ENCODE results near the gene VSX1.

Gene VSX1

DNA sequence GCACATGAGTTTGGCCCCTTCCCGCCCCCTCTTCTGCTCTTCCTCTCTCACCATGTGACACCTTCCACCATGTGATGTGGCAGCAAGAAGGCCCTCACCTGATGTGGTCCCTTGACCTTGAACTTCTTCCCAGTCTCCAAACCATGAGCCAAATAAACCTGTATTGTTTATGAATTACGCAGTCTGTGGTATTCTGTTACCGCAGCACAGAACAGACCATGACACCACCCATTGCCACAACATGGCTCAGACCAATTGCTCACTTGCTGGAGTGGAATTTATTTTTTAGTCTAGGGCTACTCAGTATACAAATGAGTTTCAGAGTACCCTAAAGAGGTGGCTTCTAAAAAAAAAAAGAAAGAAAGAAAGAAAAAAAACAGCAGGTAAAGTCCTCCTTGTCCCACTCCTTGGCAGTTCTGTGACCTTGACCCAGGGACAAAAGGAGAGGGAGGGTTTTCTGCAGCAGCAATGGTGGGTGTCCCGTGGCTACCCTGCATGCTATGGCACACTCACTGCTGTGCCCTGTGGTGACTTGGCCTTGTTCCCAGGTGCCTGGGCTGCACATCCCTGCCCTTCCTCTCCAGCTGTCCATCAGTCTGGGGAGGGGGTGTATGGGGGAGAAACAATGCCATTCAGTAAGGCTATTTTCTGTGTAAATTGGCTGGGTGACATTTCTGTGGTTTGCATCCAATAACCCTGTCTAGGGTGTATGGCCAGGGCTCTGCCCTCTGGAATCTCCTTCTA lies 5.4 kb upstream of the VSX1 start:
- DNase-seq (ENCODE audit: low spot score): no peak

DNA sequence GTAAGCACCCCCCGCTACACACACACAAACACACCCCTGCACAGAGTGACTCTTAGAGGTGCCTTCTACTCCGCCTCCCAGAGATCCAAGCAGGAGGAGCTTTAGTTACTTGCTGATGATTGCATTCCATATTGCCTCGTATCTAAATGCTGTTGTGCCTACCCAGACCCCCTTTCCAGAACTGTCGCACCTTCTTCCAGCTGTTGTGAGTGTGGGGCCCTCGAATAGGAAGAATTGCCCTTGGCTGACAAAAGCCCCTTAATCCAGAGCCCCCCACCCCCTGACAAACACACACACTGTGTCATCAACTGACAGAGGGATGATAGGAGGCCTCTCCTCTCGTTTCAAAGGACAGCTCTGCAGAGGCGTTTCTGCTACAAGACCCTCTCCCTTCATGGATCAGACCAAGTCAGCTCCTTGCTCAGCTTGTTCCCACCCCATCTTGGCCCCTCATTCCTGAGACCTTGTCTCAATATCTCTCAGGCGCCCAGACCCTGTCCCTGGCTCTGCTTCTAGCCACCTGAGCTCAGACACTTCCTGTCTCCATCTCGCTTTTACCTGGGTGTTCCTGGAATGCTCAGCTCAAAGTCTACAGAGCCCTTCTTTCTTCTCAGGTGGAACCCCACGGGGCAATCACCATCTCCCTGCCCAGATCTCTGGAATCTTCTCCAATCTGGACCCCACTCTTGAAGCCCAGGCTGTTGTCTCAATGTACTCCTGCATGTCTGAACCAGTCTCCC lies 4.0 kb upstream of the VSX1 start:
- no peak for DNase-seq (ENCODE audit: low spot score)

DNA sequence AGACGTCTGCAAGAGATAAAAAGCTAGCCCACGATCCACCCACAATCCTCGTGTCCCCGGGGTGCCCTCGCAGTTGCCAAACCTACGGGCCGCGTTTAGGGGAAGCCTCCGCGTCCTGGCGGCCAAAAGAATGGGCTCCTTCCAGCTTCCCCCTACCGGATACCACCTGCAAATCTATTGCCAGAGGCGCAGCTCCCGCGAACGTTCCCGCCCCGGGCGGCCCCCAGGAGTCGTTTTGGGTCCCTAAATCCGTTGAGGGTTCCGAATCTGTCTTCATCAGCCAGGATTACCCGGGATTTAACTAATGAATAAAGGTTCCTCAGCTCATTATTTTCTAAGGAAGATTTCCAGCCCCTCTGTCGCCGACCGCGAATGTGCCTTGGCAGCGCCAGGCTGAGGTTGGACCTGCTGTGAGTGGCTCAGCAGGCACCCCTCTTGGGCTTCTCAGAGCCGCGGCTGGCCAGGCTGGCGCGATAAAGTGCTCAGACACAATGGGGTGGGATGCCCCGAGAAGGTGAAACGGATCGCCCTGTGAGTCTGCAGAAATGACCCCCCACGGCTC lies 2.8 kb upstream of the VSX1 start:
- no peak for DNase-seq (ENCODE audit: low spot score)

DNA sequence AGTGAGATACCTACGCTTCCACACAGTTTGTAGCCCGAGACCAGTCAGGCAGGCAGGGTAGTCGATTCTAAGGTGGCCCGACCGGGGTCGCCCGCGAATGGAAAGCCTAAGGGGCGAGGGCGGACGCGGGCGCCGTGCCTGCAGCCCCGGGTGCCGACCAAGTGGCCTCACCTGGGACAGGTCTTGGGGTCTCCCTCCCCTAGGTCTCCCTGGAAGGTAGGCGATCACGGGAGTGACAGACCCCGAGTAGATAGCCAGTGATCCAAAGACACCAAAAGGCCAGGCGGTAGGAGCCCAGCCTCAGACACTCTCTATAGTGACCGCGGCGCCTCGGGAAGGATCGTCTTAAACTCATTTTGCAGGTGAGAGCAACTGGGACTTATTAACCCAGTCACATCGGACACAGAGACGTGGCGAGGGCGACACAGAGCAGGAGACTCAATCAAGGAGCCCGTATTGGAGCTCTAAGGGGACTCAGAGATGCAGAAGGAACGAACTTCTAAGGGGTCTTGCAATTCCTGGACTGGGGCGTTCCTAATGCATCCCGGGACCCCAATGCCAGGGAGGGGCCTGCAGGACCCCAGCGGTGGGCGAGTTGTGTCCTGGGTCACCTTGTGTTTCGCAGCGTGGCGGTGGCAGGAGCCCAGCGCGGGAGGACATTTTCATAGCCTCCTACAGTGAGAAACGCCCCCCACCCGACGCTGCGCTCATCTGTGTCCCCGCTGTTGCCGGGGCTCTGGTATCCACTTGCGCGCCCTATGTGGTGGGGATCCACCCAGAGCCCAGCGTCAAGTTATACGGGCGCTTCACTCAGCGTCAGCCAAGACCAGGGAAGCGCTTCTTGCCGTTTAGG lies 2.1 kb upstream of the VSX1 start:
- DNase-seq (ENCODE audit: low spot score): no peak

DNA sequence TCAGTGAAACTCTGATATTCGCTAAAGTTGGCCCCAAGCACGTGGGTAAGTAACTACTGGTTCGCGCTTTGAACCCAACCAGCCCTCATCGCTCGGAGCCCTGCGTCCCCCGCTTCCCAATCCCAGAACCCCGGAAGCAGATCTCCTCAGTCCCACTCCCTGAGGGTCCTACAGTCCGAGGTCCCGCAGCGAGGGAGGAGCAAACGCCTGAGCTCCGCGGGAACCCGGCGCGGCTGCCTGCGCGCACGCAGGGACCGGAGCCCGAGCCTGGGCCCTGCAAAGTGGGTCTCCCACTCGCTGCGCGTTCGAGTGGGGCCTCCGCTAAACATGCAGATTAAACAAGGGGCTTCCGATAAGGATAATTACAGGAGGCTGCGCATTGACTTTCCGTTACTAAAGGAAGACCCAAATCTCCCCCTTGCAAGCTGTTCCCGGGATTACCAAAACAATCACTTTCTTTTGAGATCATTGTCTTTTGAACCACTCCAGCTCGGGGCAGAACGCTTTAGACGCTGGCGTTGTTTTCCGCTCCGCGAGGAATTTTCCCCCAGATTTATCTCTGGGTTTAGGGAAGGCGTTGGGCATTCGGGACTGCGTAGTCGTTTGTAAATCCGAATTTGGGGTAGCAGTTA lies 1.3 kb upstream of the VSX1 start:
- DNase-seq (ENCODE audit: low spot score): no peak

DNA sequence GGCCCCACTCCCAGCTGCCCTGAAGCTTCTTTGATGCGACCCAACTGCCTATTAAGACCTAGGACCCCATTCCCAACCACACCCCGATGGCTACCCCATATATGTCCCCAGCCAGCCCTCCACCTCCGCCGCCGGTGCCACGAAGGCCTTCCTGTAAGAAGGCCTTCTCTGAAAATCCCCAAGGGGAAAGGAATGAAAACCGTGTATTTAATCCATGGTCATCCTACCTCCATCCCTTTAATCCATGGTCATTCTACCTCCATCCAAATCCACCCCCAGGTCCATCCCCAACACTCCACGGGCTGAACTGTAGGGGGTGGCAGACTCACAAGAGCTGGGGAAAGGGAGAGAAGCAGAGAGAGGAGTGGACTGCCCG lies 545 bp upstream of the VSX1 start:
- no peak for DNase-seq (ENCODE audit: low spot score)

DNA sequence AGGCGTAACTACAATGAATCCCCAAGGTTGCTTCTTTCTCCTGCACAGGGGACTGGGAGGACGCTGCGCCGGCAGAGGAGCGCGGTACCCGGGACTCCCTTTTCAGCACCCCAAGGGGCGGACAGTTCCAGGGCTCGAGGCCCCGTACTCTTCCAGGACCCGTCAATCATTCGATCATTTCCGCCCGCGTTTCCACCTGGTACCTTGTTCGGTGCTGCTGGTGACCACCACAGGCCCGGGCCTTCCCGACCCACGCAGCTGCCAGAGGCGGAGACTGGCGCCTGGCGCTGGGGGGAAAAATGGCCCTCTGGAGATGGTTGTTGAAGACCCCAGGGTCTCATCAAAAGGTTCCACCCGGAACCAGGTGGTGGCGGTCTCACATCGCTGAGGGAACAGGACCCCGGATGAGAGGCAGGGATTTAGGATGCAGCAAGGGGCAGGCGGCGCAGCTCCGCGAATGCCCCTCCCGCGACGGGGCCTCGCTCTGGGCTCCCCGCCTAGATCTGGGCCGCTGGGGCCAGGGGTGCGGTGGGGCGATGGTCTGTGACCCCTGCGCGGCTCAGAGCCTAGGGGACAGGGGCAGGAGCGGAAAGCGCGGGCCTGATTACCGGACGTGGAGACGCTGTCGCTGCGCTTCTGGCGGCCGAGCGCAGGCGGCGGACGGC lies 744 bp downstream of the VSX1 start:
- no peak for DNase-seq (ENCODE audit: low spot score)

DNA sequence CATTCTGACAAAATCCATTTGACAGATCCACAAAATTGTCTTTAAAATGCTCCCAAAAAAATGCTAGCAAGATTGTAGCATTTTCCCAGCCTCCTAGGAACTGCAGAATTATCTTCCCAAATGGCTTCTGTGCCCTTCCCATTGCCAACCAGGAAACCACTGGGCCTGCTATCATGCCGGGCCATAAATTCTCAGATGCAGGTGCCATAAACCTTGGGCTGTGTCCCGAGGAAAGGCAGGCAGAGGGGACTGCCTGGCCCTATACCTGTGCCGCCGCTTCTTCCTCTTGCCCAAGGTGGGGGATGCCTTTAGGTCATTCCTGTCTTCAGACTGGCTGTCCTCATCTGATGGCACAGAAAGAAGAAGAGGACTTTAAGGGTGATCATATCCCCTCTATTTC lies 2.8 kb downstream of the VSX1 start:
- DNase-seq (ENCODE audit: low spot score): no peak

DNA sequence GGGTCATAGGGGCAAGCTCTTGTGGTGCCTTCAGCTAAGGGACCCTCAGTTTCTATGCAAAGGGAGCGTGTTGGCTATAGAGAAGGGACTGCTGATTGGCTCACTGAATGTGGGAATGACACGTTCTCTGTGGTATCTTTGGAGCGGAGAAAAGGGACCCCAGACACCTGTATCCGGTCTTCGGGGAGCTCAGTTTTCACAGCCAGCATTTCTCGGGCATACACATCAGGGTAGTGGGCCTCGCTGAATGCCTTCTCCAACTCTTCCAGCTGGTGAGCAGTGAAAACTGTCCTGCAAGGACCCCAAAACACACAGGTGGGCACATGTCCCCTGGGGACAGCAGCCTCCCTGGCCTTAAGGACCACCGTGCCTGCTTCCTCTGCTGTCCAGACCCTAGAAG lies 3.3 kb downstream of the VSX1 start:
- DNase-seq (ENCODE audit: low spot score): no peak

DNA sequence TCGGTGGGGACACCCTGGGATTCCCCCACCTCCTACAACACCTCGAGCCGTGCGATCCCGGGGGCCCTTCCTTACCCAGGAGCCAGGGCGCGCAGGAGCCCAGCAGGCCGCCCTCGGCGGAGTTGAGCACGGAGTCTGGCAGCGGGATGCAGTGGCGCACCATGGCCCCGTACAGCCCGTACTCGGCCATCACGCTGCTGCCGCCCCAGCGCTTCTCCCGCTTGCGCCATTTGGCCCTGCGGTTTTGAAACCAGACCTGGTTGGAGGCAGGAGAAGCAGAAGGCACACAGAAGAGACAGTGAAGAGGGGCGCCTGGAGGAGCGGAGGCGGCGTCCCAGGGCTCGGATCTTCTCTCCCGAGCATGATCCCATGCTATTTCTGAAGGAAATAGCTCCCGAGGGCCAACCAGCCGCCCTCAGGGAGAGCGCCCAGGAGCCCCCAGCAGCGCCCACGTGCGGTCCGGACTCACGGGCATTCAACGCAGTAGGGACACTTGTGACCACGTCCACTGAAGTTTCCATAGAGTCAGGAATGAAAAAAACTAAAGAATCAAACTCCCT lies 4.3 kb downstream of the VSX1 start:
- DNase-seq (ENCODE audit: low spot score): peak; percentile 34

DNA sequence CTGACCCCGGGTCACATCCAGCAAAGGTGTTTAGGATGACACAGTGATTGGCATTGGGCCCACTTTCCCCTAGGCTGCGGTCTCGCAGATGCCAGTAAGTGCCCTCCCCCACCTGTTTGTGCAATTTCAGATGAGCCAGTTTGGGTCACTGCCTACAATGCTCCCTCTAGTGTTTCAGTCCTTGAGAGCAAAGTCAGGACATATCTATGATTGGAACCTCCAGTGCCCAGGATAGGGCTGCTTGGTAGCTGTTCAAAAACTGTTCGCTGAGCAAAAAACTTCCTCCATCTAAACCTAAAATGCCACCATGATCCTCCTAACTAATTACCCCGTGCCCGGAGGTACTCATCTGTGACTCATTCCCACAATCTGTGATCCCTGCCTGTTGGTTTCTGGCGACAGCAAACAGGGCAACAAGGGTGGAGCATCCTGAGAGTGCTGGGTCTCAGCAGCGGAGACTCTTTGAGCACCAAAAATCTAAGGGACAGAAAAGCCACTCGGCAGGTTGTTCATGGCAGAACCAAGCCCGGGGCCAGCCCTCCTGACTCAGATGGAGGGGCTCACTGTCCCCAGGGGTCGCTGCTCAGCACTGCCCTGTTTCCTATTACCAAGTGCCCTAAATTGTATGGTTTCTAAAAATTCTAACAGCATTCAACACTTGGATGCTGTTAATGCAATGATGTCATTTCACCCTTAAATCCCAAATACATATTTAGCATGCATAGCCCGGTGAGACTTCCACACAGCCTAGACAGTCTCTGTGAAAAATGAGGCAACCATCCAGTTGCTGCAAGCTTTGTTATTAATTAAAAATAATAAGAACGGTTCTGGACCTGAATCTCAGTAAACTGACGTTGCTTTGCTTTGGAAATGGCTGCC lies 5.0 kb downstream of the VSX1 start:
- peak; percentile 52 for DNase-seq (ENCODE audit: low spot score)

DNA sequence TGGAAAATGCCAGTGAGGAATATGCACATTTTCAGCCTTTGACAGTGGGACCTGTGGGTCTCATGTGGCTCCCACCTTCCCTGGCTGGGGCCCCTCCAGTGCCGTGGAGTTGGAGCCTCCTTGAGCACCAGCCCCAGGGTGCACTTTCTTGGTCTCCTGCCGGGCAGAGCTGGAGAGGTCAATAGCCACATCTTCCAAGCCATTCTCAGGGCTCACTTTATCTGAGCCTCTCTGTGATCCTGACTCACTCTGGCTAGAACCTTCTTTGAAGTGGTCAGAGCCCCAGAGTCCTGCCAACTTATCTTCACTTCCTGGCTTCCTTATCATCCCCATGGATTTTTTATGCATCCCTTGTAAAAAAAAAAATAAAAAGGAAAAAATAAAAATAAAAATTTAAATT lies 5.7 kb downstream of the VSX1 start:
- no peak for DNase-seq (ENCODE audit: low spot score)

DNA sequence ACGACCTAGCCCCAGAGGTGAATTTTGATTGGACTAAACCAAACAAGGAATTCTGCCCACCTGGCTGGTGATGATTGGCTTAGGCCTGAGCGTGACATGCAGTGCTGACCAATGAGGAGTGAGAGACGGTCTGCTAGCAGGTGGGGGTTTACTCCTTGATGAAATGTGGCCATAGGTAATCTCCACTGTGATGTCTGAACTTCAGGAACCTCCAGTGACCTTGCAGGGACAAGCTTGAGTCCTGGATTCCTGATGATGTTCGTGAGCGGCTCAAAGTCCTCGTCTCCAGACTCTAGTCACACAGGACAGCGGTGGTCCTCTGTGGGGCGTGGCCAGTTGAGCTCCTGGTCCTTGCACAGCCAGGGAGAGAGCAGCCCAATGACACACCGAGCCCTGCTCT lies 8.4 kb downstream of the VSX1 start:
- no peak for DNase-seq (ENCODE audit: low spot score)

DNA sequence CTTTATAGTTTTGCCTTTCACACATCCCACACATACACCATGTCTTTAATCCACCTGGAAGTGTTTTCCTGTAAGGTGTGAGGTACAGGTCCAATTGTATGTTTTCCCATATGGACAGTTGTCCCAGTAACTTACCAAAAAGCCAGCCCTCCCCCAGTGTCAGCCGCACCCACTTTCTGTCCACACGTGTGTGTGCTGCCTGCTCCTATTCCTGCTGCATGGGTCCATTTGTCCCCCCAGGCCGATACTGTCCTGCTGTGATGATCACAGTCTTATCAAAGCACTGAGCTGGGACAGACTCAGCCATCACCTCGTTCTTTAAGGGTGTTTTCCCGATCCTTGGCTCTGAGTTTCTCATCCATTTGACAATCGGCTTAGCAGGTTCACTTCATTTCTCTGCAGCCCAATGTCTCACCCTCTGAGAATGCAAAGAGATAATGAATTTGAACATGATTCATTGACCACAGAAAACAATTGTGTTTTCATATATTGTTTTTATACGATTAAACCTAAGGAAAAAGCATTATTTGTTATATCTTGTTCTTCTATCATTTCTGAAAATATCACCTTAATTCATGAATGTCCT lies 9.6 kb downstream of the VSX1 start:
- DNase-seq (ENCODE audit: low spot score): no peak

DNA sequence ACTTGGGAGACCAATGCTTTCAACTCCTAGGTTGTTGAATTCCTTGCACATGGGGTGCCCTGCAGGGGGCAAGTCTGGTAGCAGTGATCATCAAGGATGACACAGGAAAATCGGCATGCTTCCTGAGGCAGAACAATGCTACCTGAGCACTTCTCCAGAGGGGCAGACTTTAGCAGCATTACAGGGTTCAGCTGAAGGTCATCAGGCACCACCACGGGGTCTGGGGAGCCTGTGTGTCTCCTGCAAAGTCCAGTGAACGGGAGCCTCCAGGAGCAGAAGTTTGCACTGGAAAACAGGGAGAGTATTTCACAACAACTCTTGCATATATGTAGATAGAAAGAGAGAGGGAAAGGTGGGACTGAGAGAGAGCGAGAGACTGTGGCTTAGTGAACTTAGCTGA lies 10.2 kb downstream of the VSX1 start:
- no peak for DNase-seq (ENCODE audit: low spot score)

DNA sequence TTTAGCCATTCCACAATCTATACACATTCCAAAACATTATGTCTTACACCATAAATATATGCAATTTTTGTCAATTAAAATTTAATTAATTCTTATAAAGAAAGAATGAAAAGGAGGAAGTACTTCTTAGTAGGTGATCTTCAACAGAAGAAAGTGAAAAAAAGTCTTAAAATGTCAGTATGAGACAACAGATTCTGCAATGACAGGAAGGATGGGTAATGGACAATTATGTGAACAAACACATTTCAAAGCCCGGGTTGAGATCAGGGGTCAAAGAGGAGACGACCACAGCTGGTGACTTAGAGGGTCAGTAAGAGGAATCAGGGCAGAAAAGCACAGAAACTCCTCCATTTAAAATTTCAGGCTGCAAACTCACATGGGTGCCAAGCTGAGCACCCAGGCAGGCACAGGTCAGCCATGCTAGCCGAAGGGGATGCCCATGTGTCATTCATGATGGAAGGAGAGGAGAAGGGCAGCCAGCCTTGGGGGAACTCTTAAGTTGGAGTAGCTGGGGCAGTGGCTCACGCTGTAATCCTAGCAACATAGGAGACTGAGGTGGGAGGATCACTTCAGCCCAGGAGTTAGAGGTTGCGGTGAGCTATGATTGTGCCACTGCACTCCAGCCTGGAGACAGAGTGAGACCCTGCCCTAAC lies 11.0 kb downstream of the VSX1 start:
- DNase-seq (ENCODE audit: low spot score): no peak

DNA sequence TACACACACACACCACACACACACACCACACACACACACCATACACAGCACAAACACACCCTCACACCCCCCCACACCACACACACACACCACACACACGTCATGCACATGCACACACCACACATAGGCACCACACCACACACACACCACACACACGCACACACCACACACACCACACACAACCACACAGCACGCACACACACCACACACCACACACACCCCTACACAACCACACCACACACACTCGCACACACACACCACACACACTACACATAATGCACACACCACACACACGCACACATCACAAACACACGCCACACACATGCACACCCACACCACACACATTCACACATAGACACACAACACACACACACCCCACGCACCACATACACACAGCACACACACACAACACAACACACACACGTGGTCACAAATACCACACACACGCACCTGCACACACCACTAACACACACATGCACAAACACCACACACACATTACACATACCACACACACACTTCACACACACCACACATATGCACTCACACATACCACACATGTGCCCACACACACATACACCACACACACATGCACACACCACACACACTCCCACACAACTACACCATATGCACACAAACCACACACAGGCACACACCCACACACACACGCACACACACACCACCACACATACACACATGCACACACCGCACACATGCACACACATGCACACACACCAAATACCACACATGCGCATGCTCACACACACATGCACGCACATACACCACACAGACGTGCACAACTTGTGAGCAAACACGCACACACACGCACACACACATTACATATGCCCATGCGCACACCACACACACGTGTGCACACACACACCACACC lies 14.6 kb downstream of the VSX1 start:
- no peak for DNase-seq (ENCODE audit: low spot score)

DNA sequence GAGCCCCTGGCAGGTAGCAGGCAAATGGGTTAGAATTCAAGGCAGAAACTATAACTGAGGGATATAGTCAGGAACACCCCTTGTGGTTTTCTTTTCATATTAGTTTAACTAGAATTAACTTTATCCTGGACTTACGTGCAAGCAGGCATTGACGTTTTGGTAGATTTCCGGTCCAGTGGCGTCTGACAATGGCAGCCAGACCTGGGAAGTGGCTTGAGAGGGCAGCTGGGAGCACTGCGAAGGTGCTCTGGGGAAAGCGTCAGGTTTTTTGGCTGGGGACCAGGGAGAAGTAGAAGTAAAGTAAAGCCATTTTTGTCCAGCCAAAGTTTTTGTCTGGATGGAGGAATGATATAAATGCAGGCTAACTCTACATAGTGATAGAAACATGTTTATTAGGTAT lies 15.6 kb downstream of the VSX1 start:
- DNase-seq (ENCODE audit: low spot score): no peak

All from globus pallidus (tissue), 1 donor.